Aorta (tissue), 5 donors: ENCODE measurements around the gene VWA5B2. TPM values are rescaled to one million over a fixed set of nuclear protein-coding genes. Genes with fewer than 3 reads are reported as not detected.

ENCODE experiments used
- ATAC-seq: fragments of 200-7000 bp; cut with Tn5 transposase; one replicate; pipeline ENCODE4 v1.9.1; 2022; ENCODE audit warnings: moderate library complexity; ENCODE audit not compliant: low FRiP score
- DNase-seq, 2 donors: peaks; one replicate each; pipeline ENCODE4 v3.0.0-alpha.2; 2020
- H3K27ac ChIP-seq, 2 donors: one replicate each; pipeline ENCODE4 v1.5.1; 2013; ENCODE audit warnings: low read length in 2 of 2, mild to moderate bottlenecking in 2 of 2, moderate library complexity in 2 of 2, control low read depth in 1 of 2, inconsistent platforms in 1 of 2, low read depth in 1 of 2
- H3K27me3 ChIP-seq, 2 donors: one replicate each; pipeline ENCODE4 v1.6.1; 2013; ENCODE audit warnings: control low read depth in 1 of 2, low read length in 1 of 2, mild to moderate bottlenecking in 1 of 2, moderate library complexity in 1 of 2; ENCODE audit not compliant: insufficient read depth in 2 of 2, control insufficient read depth in 1 of 2
- H3K36me3 ChIP-seq, 2 donors: one replicate each; pipeline ENCODE4 v1.6.1; 2013; ENCODE audit warnings: control low read depth in 1 of 2, low read length in 1 of 2, mild to moderate bottlenecking in 1 of 2; ENCODE audit not compliant: insufficient read depth in 2 of 2, control insufficient read depth in 1 of 2
- H3K4me1 ChIP-seq, 2 donors: one replicate each; pipeline ENCODE4 v1.6.1; 2013; ENCODE audit warnings: low read length in 2 of 2, control low read depth in 1 of 2, mild to moderate bottlenecking in 1 of 2, moderate library complexity in 1 of 2; ENCODE audit not compliant: insufficient read depth in 2 of 2, control insufficient read depth in 1 of 2
- H3K4me3 ChIP-seq, 2 donors: one replicate each; pipeline ENCODE4 v1.5.1; 2013; ENCODE audit warnings: low read length in 2 of 2, control low read depth in 1 of 2, mild to moderate bottlenecking in 1 of 2
- H3K9me3 ChIP-seq: one replicate; pipeline ENCODE4 v1.6.1; 2013; ENCODE audit warnings: mild to moderate bottlenecking, low read length; ENCODE audit not compliant: control insufficient read depth
- WGBS, 2 donors: extraction: QIAGEN DNeasy Blood & Tissue Kit; methylation state at CpG; one replicate each; pipeline ENCODE4 v1.1.7; 2013; 5-methylcytosine and 5-hydroxymethylcytosine counted together
- intact Hi-C, 2 donors: fragments of 100-400 bp; cut with DNase I; formaldehyde crosslinking; loops; one replicate each; pipeline versions ENCODE4 v1.14.2 to v1.15.0; 2022
- long read RNA-seq, 2 donors: library from polyadenylated mRNA; unstranded; transcript quantifications; one replicate each; pipeline ENCODE4 v2.0.0, GENCODE V29; 2020 to 2021
- polyA plus RNA-seq, 2 donors: library from polyadenylated mRNA; stranded (reverse); fragments of 200-250 nt; gene quantifications; one replicate each; pipeline ENCODE4 v1.2.3, GENCODE V29; 2013
- total RNA-seq, 2 donors: library from RNA; stranded (reverse); fragmentation: NEBNext Ultra II Directional; extraction: Animal tissue kit (Norgen Biotek cat#: 25700); gene quantifications; one replicate each; pipeline ENCODE4 v1.2.1, GENCODE V29; 2021
- donor health status: healthy with polysubstance abuse.
- donor health status: Bipolar disorder and iron deficiency.
- donor health status: DM: no; HTN: no; CAD: no.
- donor health status: DM: no; HTN: no; CAD: no.
- donor health status: DM: yes; HTN: yes; CAD: no.

Gene VWA5B2
- not detected for total RNA-seq
- under 1 TPM in 1 of 2 donors, not detected in 1; 0.10 TPM for polyA plus RNA-seq
- long read RNA-seq, donor 1: 0 reads
- long read RNA-seq, donor 2: 0 reads

DNA sequence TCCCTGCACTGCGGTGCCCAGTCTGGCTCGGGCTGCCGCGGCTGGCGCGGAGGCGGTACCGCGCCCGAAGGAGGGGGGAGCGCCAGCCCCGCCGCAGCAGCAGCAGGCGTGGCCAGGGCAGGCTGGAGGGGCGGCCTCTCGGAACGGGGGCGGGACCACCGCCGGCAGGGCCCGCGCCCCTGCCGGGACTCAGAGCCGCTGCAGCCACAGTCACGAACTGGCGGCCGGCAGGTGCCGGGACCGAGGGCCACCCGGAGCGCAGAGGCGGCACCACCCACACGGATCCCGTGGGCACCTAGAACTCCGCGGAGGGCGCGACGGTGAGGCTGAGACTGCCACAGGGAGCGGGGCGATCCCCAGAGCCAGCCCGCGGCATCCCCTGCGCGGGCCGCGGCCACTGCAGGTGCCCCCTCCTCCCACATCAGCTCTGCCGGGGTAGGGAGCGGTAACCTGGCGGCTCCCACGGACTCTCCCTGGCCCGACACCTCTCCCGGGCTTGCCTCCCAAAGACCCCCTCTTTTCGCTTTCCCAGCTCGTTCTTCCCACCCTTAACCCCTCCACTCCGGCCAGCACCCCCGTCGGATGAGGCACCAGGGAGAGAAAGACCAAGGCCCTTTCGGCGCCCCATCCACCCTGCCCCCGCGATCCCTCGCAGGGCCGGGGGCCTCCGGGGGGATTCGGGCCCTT lies at the start of gene VWA5B2:
TSS of gene VWA5B2 (plus strand) at position 192 of the 687 bp plus-strand sequence. CDS start 944 bp downstream, outside the sequence.
- H3K4me3 ChIP-seq: peak within 1 kb of the TSS; percentile 5 to 60
- H3K9me3 ChIP-seq: no peaks in the 10 kb centered on the region
- ATAC-seq: peak; percentile 82
- DNase-seq: peak; percentile 62 to 88
- intact Hi-C loops: no loop called here
- no peaks in the 10 kb centered on the region for H3K27me3 ChIP-seq
- 1% methylated on average over 24 to 66 of the region's 66 CpGs for WGBS, 2 donors
- H3K4me1 ChIP-seq: no peaks in the 10 kb centered on the region
- H3K36me3 ChIP-seq: no peaks in the 10 kb centered on the region
- H3K27ac ChIP-seq: no peak within 1 kb of the TSS

GRCh38 chr3:184180165-184180564 lies 49.2 kb upstream of the VWA5B2 start:
- ATAC-seq (no peak), DNase-seq (no peak)
- Histone ChIP-seq H3K27me3 (no peaks in the 10 kb centered on the region), H3K27ac (no peak overlapping the region), H3K4me3 (no peak overlapping the region), H3K36me3 (peaks cover 0 to 33% of the 10 kb centered on the region in 2 donors), H3K4me1 (no peaks in the 10 kb centered on the region), H3K9me3 (no peaks in the 10 kb centered on the region)
- 87 to 90% methylated on average over 6 of the region's 6 CpGs for WGBS, 2 donors
- intact Hi-C loops: no loop called here

DNA sequence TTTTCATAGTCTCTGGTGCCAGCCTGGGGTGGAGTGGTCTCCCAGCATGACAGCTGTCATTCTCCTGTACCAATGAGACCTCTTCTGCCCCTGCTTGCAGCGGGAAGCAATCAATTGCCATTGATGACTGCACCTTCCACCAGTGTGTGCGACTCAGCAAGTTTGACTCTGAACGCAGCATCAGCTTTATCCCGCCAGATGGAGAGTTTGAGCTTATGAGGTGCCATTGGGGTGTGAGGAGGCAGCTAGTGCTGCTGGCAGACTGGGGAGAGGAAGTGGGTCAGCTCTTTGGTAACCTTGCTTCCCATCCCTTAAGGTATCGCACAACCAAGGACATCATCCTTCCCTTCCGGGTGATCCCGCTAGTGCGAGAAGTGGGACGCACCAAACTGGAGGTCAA lies 47.8 kb upstream of the VWA5B2 start:
- H3K27ac ChIP-seq: no peak overlapping the region
- 95% methylated on average over 9 of the region's 9 CpGs for WGBS, 2 donors
- no peak for ATAC-seq
- peaks cover 0 to 33% of the 10 kb centered on the region in 2 donors for H3K36me3 ChIP-seq
- H3K4me3 ChIP-seq: no peak overlapping the region
- DNase-seq: no peak
- H3K9me3 ChIP-seq: no peaks in the 10 kb centered on the region
- no peaks in the 10 kb centered on the region for H3K27me3 ChIP-seq
- intact Hi-C loops: no loop called here
- H3K4me1 ChIP-seq: no peaks in the 10 kb centered on the region

GRCh38 chr3:184183679-184184078 lies 45.7 kb upstream of the VWA5B2 start:
- ATAC-seq: no peak
- peaks cover 0 to 25% of the 10 kb centered on the region in 2 donors for H3K36me3 ChIP-seq
- intact Hi-C loops: loop anchor here in 1 of 2 donors (2.0 kb wide), 1 partner anchor 49 kb away; the partner anchor contains the start of gene EIF2B5

GRCh38 chr3:184184546-184185230 lies 44.7 kb upstream of the VWA5B2 start:
- H3K36me3 ChIP-seq: peaks cover 0 to 22% of the 10 kb centered on the region in 2 donors
- H3K27me3 ChIP-seq: no peaks in the 10 kb centered on the region
- DNase-seq (no peak), ATAC-seq (no peak)
- WGBS, 2 donors: 95 to 96% methylated on average over 18 of the region's 18 CpGs
- H3K9me3 ChIP-seq: no peaks in the 10 kb centered on the region
- no peaks in the 10 kb centered on the region for H3K4me1 ChIP-seq
- intact Hi-C loops: loop anchor here (2.0 to 5.0 kb wide), 4 partner anchors 37 to 113 kb away; partner anchors contain the start of genes EIF2B5 (in 2 of the 2) and PSMD2 (in 1 of the 2)
- no peak overlapping the region for H3K4me3 ChIP-seq
- H3K27ac ChIP-seq: no peak overlapping the region

More at GRCh38 chr3:184183679-184184078, 45.7 kb upstream of the VWA5B2 start:
- H3K4me1 ChIP-seq: no peaks in the 10 kb centered on the region
- no peaks in the 10 kb centered on the region for H3K27me3 ChIP-seq
- WGBS, 2 donors: 76 to 82% methylated on average over 5 of the region's 5 CpGs
- H3K9me3 ChIP-seq: no peaks in the 10 kb centered on the region
- H3K27ac ChIP-seq: no peak overlapping the region
- no peak for DNase-seq
- no peak overlapping the region for H3K4me3 ChIP-seq

DNA sequence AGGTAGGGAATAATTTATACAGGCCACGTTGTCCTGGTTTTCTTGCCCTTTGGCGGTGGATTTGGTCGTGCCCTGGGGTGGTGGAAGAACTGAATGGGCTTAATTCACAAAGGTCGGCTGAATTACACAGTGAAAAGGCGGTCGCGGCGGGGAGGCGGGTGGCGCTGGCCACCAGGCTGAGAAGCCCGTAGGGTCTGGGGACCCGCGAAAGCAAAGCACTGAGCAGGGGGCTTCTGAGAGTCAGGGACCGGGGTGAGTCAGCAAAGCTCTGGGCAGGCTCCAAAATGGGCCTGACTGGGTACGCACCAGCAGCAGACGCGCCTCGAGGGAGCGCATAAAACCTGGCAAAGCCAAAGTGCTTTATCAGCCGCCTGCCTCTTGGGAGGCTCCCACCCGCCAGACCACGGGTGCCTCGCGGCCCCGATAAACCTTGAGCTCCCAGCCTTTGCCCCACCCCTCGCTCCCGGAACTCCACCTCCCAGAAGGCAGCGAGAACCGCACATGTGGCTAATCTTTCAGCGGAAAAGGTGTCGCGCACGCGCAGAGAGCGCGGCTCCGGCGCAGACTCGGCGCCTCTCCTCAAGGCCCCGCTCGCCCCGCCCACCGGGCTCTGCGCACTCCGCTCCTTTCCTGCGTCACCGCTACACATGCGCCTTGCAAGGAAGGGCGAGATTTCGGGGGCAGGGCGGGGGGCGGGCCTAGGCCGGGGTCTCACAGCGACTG lies 43.8 kb upstream of the VWA5B2 start:
- no peaks in the 10 kb centered on the region for H3K9me3 ChIP-seq
- H3K27me3 ChIP-seq: no peaks in the 10 kb centered on the region
- ATAC-seq (peak; percentile 97), DNase-seq (peak; percentile 100)
- peak overlapping the region; percentile 79 to 88 for H3K4me3 ChIP-seq
- intact Hi-C loops: loop anchor here (2.0 to 5.0 kb wide), 5 partner anchors 38 to 112 kb away; partner anchors contain the start of genes EIF2B5 (in 2 of the 2), ALG3 (in 1 of the 2), EEF1AKMT4 (in 1 of the 2) and PSMD2 (in 1 of the 2)
- WGBS, 2 donors: 1 to 2% methylated on average over 55 of the region's 55 CpGs
- H3K27ac ChIP-seq: peak overlapping the region; percentile 46 to 50
- peaks cover 0 to 23% of the 10 kb centered on the region in 2 donors for H3K36me3 ChIP-seq
- H3K4me1 ChIP-seq: no peaks in the 10 kb centered on the region

- WGBS, 2 donors: 0% methylated on average over 45 of the region's 45 CpGs
- DNase-seq (peak in 1 of 2 donors; percentile 86), ATAC-seq (peak; percentile 64)
- peaks cover 3 to 21% of the 10 kb centered on the region in 2 donors for H3K36me3 ChIP-seq
- H3K4me1 ChIP-seq: no peaks in the 10 kb centered on the region
- H3K27me3 ChIP-seq: no peaks in the 10 kb centered on the region
- peak within 1 kb of the TSS; percentile 79 to 88 for H3K4me3 ChIP-seq
- H3K27ac ChIP-seq: peak within 1 kb of the TSS; percentile 50 to 77
- intact Hi-C loops: loop anchor here (2.0 to 5.0 kb wide), 4 partner anchors 39 to 111 kb away; partner anchors contain the start of genes ALG3 (in 1 of the 2), EEF1AKMT4 (in 1 of the 2), EIF2B5 (in 1 of the 2) and PSMD2 (in 1 of the 2)
- H3K9me3 ChIP-seq: no peaks in the 10 kb centered on the region
Observed at GRCh38 chr3:184186184-184186901, 43.0 kb upstream of the VWA5B2 start, which contains the start of gene ABCF3. Gene ABCF3, plus strand, starts transcription at chr3:184186199. Its CDS starts 9 bp downstream, at chr3:184186208.
